Transverse colon (tissue), 4 donors: ENCODE measurements around the gene SH2D2A.

Experiments
- EP300 ChIP-seq: sonication (generic); formaldehyde crosslinking; IDR thresholded peaks from one replicate; pipeline ENCODE4 v1.6.1; 2017; ENCODE audit warnings: antibody characterized with exemption, low read depth
- POLR2A ChIP-seq: fragments of 450-650 bp; IDR thresholded peaks from one replicate; pipeline ENCODE4 v1.6.1; 2016; ENCODE audit warnings: antibody characterized with exemption, mild to moderate bottlenecking, moderate library complexity
- POLR2AphosphoS5 ChIP-seq, 3 donors: sonication (generic); formaldehyde crosslinking; IDR thresholded peaks; one replicate each; pipeline ENCODE4 v1.6.1; 2016; ENCODE audit warnings: antibody characterized with exemption in 3 of 3
- TF ChIP-seq, protein P1 (sequence below), 5 experiments: fragments of 200-600 bp in 3 of 5; fragments of 450-650 bp in 2 of 5; sonication (generic) in 3 of 5; IDR thresholded peaks; 1 replicate in 2 of 5; 2 replicates in 3 of 5; pipeline ENCODE4 v1.5.1; 2016 to 2017; ENCODE audit warnings: antibody characterized with exemption in 5 of 5, inconsistent platforms in 3 of 5, mild to moderate bottlenecking in 2 of 5, moderate library complexity in 1 of 5

- TF ChIP-seq POLR2A (no peak), EP300 (no peak), POLR2AphosphoS5 (IDR thresholded peaks at IDR 0.05) (no peak)
- TF ChIP-seq, protein P1, sequence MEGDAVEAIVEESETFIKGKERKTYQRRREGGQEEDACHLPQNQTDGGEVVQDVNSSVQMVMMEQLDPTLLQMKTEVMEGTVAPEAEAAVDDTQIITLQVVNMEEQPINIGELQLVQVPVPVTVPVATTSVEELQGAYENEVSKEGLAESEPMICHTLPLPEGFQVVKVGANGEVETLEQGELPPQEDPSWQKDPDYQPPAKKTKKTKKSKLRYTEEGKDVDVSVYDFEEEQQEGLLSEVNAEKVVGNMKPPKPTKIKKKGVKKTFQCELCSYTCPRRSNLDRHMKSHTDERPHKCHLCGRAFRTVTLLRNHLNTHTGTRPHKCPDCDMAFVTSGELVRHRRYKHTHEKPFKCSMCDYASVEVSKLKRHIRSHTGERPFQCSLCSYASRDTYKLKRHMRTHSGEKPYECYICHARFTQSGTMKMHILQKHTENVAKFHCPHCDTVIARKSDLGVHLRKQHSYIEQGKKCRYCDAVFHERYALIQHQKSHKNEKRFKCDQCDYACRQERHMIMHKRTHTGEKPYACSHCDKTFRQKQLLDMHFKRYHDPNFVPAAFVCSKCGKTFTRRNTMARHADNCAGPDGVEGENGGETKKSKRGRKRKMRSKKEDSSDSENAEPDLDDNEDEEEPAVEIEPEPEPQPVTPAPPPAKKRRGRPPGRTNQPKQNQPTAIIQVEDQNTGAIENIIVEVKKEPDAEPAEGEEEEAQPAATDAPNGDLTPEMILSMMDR (IDR thresholded peaks at IDR 0.05) = no peak
Measured at GRCh38 chr1:156786640-156787039, 30.0 kb downstream of the SH2D2A start.
